RWPE2 (cell line): ENCODE measurements around the gene C4orf51.
"Not testable (repeated sequence)": the region's sequence is repeated elsewhere in the genome, so short reads cannot be mapped to it uniquely, and the experiment has no call there.

ENCODE experiments used
- ATAC-seq: fragments of 200-7000 bp; cut with Tn5 transposase; 3 replicates; pipeline ENCODE4 v1.9.1; 2021; ENCODE audit warnings: low read depth
- DNase-seq: peaks from one replicate; pipeline ENCODE4 v3.0.0-alpha.2; 2020; ENCODE audit warnings: low spot score
- H3K27ac ChIP-seq: fragments of 450-650 bp; 2 replicates; pipeline ENCODE4 v1.5.1; 2017; ENCODE audit warnings: mild to moderate bottlenecking; ENCODE audit not compliant: poor library complexity, severe bottlenecking
- H3K27me3 ChIP-seq: fragments of 250-450 bp; sonication (Bioruptor Pico); 2 replicates; pipeline ENCODE4 v1.5.1; 2021; ENCODE audit warnings: mild to moderate bottlenecking, moderate library complexity; ENCODE audit not compliant: insufficient read depth, poor library complexity, severe bottlenecking
- H3K36me3 ChIP-seq: fragments of 250-450 bp; sonication (Bioruptor Pico); 2 replicates; pipeline ENCODE4 v1.5.1; 2020; ENCODE audit warnings: low read depth, mild to moderate bottlenecking, moderate library complexity
- H3K4me1 ChIP-seq: fragments of 250-450 bp; sonication (Bioruptor Pico); 2 replicates; pipeline ENCODE4 v1.5.1; 2021; ENCODE audit warnings: mild to moderate bottlenecking, moderate library complexity; ENCODE audit not compliant: insufficient read depth, poor library complexity, severe bottlenecking
- H3K4me3 ChIP-seq: fragments of 250-450 bp; sonication (Bioruptor Pico); 2 replicates; pipeline ENCODE4 v1.5.1; 2021; ENCODE audit warnings: mild to moderate bottlenecking, moderate library complexity; ENCODE audit not compliant: severe bottlenecking
- H3K9me3 ChIP-seq: fragments of 250-450 bp; sonication (Bioruptor Pico); 2 replicates; pipeline ENCODE4 v1.5.1; 2021; ENCODE audit warnings: mild to moderate bottlenecking, moderate library complexity; ENCODE audit not compliant: severe bottlenecking
- TF ChIP-seq, protein P1 (sequence below): fragments of 450-650 bp; IDR thresholded peaks from one replicate; pipeline ENCODE4 v1.5.1; 2017; ENCODE audit warnings: mild to moderate bottlenecking, moderate library complexity; ENCODE audit not compliant: poor library complexity, severe bottlenecking

C4orf51 gene

DNA sequence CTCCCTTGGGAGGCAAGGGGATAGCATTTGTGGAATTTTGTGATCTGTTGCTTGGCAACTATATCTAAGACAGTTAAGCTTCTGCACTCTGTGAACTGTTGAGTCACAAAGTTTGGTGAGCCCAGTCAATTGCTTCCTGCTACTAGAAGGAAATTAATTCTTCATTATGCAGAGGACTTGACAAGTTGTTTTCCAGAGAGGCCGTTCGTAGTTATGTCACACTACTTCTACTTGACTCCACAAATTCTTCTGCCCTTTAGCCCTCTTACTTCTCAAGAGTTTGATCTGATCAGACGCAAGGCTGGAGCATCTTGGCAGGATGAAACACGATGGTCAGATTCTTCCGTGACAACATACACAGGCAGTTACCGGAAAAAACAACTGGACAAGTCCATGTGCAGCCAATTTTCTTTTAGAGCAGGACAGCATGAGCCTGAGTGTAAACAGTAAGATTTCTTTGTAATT is at the start of gene C4orf51:
Gene C4orf51 (plus strand): TSS at position 156 of the 465 bp plus-strand sequence. CDS start 58 bp downstream, at position 214.
- Histone ChIP-seq H3K36me3 (no peaks in the 10 kb centered on the region), H3K4me3 (no peak within 1 kb of the TSS), H3K9me3 (no peaks in the 10 kb centered on the region), H3K4me1 (peaks cover 5% of the 10 kb centered on the region), H3K27me3 (no peaks in the 10 kb centered on the region), H3K27ac (no peak within 1 kb of the TSS)
- no peak for DNase-seq
- TF ChIP-seq, protein P1, sequence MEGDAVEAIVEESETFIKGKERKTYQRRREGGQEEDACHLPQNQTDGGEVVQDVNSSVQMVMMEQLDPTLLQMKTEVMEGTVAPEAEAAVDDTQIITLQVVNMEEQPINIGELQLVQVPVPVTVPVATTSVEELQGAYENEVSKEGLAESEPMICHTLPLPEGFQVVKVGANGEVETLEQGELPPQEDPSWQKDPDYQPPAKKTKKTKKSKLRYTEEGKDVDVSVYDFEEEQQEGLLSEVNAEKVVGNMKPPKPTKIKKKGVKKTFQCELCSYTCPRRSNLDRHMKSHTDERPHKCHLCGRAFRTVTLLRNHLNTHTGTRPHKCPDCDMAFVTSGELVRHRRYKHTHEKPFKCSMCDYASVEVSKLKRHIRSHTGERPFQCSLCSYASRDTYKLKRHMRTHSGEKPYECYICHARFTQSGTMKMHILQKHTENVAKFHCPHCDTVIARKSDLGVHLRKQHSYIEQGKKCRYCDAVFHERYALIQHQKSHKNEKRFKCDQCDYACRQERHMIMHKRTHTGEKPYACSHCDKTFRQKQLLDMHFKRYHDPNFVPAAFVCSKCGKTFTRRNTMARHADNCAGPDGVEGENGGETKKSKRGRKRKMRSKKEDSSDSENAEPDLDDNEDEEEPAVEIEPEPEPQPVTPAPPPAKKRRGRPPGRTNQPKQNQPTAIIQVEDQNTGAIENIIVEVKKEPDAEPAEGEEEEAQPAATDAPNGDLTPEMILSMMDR = no peak
- ATAC-seq = peak; percentile 49; the same call in 2 of the 3 replicates

DNA sequence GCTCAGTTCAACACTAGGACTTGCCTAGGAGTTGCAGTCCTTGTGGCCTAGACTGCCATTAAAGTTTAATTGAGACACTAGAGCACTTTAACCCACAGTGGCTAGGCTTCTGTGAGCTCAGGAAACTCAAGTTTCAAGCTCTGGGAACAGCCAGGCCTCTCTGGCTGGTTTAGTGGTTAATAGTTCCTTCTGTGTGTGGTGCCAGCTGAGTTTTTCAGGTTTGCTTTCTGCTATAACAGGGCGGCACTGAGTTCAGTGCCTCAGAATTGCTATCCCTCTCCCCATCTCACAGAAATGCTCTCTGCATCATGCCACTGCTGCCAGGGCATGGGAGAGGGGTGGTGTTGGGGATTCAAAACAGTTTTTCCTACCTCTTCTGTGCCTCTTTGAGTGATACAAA is 44.8 kb upstream of the C4orf51 start:
- Histone ChIP-seq H3K27me3 (no peaks in the 10 kb centered on the region), H3K9me3 (no peaks in the 10 kb centered on the region), H3K4me1 (no peaks in the 10 kb centered on the region), H3K27ac (no peak overlapping the region), H3K36me3 (peaks cover 8% of the 10 kb centered on the region; the same call in 1 of the 2 replicates), H3K4me3 (no peak overlapping the region)
- TF ChIP-seq, protein P1 = no peak
- no peak for DNase-seq
- no peak for ATAC-seq

DNA sequence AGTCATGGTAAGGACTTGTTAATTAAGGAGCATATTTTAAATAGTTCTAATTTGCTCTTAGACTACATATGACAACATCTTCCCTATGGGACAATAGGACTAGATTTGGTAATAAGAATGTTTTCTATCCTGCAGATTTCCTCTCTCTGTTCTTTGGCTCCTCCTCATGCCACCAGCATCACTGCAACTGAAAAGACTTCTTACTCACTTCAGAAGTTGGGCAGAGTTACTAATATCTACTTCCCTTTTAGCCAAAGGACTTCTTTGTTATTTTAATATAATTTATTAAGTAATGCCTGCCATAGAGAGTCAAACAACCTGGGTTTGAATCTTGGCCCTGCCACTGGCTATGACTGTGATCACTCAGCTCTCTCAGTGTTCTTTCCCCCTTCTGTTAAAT is 44.3 kb upstream of the C4orf51 start:
- no peaks in the 10 kb centered on the region for H3K27me3 ChIP-seq
- ATAC-seq (no peak), DNase-seq (no peak)
- no peak overlapping the region for H3K4me3 ChIP-seq
- no peaks in the 10 kb centered on the region for H3K9me3 ChIP-seq
- peaks cover 8% of the 10 kb centered on the region; the same call in 1 of the 2 replicates for H3K36me3 ChIP-seq
- H3K27ac ChIP-seq = no peak overlapping the region
- no peaks in the 10 kb centered on the region for H3K4me1 ChIP-seq
- TF ChIP-seq, protein P1 = no peak

DNA sequence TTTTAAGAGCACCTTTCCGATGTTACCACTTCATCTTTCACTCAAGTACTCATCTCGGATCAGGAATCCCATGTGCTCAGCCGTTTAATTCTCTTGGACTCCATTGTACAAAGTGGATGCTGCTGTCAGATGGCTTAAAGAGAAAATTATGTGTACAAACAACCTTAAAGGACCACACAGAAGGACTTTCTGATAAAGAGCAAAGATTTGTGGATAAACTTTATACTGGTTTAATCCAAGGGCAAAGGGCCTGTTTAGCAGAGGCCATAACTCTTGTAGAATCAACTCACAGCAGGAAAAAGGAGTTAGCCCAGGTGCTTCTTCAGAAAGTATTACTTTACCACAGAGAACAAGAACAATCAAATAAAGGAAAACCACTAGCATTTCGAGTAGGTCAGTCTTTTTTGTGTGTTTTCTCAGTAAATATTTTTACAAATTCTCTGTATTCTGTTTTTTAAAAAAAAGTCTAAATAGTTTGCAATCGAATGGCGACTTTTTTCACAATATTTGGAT is 40.7 kb upstream of the C4orf51 start:
- no peak for ATAC-seq

DNA sequence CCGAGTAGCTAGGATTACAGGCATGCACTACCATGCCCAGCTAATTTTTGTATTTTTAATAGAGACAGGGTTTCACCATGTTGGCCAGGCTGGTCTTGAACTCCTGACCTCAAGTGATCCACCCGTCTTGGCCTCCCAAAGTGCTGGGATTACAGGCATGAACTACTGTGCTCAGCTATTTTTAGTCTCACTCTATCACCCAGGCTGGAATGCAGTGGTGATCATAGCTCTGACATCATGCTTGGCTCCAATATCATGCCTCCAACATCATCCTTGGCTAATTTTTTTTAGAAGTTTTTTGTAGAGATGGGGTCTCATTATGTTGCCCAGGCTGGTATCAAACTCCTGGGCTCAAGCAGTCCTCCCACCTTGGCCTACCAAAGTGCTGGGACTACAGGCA is 39.7 kb upstream of the C4orf51 start:
- H3K27ac ChIP-seq, DNase-seq, ATAC-seq, H3K9me3 ChIP-seq, H3K27me3 ChIP-seq, H3K4me3 ChIP-seq, H3K4me1 ChIP-seq: not testable (repeated sequence)
- H3K36me3 ChIP-seq = peaks cover 12% of the 10 kb centered on the region; the same call in 1 of the 2 replicates

More for the DNA sequence above, 40.7 kb upstream of the C4orf51 start:
- H3K4me1 ChIP-seq = no peaks in the 10 kb centered on the region
- H3K36me3 ChIP-seq = peaks cover 12% of the 10 kb centered on the region; the same call in 1 of the 2 replicates
- H3K27ac ChIP-seq = no peak overlapping the region
- no peaks in the 10 kb centered on the region for H3K27me3 ChIP-seq
- H3K9me3 ChIP-seq = no peaks in the 10 kb centered on the region
- TF ChIP-seq, protein P1 = no peak
- no peak for DNase-seq
- H3K4me3 ChIP-seq = no peak overlapping the region
